Adipose tissue (tissue), 3 donors: ENCODE data around the gene RBM20. TPM values are rescaled to one million over a fixed set of nuclear protein-coding genes. Genes with fewer than 3 reads are reported as not detected.

Experiments used
- H3K27ac ChIP-seq: one replicate; pipeline ENCODE4 v1.5.1; 2013; ENCODE audit warnings: low read depth, low read length
- WGBS, 3 donors: extraction: QIAGEN DNeasy Blood & Tissue Kit; methylation state at CpG; one replicate each; pipeline ENCODE4 v1.1.7; 2013; 5-methylcytosine and 5-hydroxymethylcytosine counted together
- polyA plus RNA-seq, 3 donors: library from polyadenylated mRNA; stranded (reverse); fragments of 200-250 nt; gene quantifications; one replicate each; pipeline ENCODE4 v1.2.3, GENCODE V29; 2013
- donor health status: healthy with polysubstance abuse.
- donor health status: Bipolar disorder and iron deficiency.
- donor health status: healthy.

The RBM20 gene
- polyA plus RNA-seq, 3 donors: 0.67 to 7.1 (median 1.6) TPM

DNA sequence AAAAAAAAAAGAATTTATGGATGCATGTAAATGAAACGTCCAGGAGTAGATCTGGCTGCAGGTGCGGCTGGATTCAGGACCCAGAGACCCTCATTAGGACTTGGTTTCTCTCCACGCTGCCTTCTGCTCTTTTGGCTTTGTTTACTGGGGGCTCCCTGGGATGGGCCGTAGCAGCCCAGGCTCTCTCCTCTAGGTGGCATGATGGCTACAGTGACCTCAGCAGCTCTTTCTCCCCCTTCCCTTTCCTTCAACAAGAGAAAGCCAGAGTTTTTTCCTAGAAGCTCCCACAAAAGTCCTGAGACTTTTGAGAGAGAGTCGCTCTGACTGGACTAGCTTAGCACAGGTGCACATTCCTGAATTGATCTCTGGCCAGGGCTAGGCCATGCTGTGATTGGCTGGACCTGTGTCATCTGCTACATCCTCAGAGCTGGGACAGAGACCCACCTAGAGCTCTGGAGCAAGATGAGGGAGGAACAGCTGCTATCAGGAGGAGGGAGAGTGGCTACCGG is 159.7 kb downstream of the RBM20 start:
- H3K27ac ChIP-seq: no peak overlapping the region

DNA sequence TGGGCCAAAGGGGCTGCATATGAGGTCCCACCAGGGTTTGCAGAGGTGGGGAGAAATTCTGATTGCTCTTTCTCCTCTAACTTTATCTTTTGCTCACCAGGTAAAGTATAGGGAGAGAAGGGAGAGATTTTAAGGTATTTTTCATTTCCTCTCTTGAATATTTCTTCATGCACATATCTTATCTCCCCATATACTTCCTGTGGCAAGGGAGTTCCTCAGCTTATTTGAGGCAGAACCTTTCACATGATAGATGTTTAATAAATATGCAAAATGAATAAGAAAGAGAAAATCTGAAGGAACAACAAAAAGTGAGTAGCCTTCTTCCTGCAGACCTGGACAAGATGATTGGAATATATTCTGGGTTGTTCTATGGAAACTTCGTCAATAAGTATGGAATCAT is 160.2 kb downstream of the RBM20 start:
- no peak overlapping the region for H3K27ac ChIP-seq
- 92 to 100% (median 100%) methylated on average over 1 of the region's 1 CpG for WGBS, 3 donors

More for the DNA sequence above, 159.7 kb downstream of the RBM20 start:
- WGBS, 3 donors: 24 to 43% (median 40%) methylated on average over 6 of the region's 6 CpGs

DNA sequence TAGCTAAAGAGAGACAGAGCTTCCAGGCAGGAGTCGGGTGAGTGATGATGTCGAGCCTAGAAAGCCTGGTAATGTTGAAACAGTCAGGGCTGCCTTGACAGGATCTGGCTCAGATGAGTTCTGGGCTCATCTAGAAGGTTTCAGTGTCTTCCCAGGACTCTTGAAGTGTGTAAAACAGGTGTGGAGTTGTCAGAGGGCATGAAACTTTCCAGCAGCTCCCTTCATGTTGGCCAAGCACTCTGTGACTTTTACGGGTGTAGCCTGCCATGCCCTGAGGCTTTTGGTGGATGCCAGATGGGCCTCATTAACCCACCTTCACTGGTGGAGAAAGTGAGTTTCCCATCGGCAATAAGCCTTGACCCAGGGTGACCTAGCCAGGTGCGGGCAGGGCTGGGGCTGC is 161.2 kb downstream of the RBM20 start:
- WGBS, 3 donors: 78 to 92% (median 90%) methylated on average over 5 of the region's 5 CpGs

DNA sequence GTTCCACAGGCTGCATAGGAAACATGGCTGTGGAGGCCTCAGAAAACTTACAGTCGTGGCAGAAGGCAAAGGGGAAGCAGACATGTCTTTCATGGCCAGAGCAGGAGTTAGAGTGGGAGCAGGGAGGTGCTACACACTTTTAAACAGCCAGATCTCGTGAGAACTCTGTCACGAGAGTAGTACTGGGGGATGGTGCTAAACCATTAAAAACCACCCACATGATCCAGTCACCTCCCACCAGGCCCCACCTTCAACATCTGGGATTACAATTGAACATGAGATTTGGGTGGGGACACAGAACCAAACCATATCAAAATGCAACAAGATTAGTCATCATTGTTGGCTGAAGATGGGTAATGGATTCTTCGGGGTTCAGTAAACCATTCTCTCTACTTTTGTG is 162.2 kb downstream of the RBM20 start:
- WGBS, 3 donors: 64 to 83% (median 68%) methylated on average over 4 of the region's 4 CpGs
- H3K27ac ChIP-seq: no peak overlapping the region

More for the DNA sequence above, 161.2 kb downstream of the RBM20 start:
- H3K27ac ChIP-seq: no peak overlapping the region

DNA sequence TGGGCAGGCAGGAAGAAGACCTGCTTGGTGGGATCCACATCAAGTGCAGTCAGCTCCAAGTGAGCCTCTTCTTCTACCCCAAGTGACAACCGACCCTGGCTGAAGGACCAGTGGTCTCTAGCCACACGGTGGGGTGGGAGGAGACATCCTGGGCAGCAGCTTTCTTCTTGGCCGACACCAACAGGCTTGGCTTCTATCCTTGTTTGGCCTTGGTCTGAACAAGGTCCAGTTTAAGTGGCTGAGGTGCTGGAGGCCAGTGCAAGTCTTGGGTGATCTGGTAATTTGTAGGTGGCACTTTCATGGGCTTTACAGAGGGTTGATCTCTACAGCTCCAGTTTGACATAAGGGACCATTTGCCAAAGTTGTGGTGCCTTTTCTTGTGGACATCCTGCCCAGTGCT is 164.0 kb downstream of the RBM20 start:
- WGBS, 3 donors: 34 to 96% (median 86%) methylated on average over 3 of the region's 3 CpGs
- no peak overlapping the region for H3K27ac ChIP-seq

DNA sequence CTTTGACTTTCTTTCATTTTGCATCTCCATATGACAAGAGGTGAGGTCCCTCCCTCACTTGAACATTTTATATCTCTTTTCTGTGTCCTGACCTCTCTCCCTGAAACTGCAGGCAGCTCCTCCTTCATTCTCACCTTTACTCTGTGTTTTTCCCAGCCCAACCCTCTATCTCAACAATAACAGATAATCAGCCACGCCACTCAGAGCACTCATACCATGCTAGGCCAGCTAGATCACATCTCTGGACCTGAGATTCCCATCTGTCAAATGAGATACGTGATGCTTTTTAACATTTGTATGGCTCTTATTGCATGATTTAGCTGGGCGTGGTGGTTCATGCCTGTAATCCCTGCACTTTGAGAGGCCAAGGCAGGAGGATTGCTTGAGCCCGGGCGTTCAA is 164.5 kb downstream of the RBM20 start:
- 72 to 90% (median 73%) methylated on average over 5 of the region's 5 CpGs for WGBS, 3 donors
- no peak overlapping the region for H3K27ac ChIP-seq

DNA sequence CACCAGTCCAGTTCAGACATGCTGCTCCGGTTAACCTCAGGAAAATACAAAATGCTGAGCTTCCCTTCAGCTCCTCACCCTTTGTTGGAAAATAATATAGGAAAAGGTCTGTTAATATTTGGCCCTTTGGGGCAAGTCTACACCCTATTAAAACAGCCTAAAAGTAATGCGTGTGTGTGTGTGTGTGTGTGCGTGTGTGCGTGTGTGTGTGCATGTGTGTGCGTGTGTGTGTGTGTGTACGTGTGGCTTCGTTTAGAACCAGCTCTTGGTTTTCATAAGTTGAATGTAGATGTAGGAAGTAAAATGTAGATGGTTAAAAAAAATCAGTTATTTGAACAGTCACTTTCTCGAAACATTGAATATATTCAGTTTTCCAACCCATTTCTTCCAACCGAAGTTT is 166.5 kb downstream of the RBM20 start:
- 71 to 96% (median 95%) methylated on average over 9 of the region's 9 CpGs for WGBS, 3 donors
- H3K27ac ChIP-seq: no peak overlapping the region

DNA sequence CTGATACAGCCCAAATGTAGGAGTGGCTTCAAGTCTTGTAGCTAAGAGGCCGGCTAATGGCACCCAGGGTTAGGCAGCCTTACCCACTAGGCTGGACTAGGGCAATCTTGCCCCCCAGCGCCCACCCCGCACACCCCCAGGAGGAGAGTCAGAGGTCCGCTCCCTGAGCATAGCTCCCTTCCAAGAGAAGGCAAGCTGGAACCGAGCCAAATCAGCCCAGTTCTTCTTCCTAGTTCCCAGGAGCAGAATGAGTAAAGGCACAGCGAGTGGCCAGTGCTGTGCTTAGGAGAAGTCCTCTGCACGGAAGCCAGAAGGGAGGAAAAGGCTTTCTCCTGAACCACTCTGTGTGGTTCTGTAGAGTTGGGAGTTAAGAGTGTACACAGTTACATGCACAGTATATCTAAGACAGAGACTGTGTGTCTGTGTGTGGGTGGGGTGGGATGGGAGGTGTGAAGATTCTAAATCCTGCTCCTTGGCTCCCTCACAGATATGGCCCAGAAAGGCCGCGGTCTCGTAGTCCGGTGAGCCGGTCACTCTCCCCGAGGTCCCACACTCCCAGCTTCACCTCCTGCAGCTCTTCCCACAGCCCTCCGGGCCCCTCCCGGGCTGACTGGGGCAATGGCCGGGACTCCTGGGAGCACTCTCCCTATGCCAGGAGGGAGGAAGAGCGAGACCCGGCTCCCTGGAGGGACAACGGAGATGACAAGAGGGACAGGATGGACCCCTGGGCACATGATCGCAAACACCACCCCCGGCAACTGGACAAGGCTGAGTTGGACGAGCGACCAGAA is 167.8 kb downstream of the RBM20 start:
- no peak overlapping the region for H3K27ac ChIP-seq

DNA sequence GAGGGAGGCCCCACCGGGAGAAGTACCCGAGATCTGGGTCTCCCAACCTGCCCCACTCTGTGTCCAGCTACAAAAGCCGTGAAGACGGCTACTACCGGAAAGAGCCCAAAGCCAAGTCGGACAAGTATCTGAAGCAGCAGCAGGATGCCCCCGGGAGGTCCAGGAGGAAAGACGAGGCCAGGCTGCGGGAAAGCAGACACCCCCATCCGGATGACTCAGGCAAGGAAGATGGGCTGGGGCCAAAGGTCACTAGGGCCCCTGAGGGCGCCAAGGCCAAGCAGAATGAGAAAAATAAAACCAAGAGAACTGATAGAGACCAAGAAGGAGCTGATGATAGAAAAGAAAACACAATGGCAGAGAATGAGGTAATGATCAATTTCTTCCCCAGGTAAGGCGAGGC is 168.4 kb downstream of the RBM20 start:
- no peak overlapping the region for H3K27ac ChIP-seq
- 80 to 91% (median 89%) methylated on average over 12 of the region's 12 CpGs for WGBS, 3 donors

More for the DNA sequence above, 167.8 kb downstream of the RBM20 start:
- 83 to 89% (median 89%) methylated on average over 22 to 23 of the region's 23 CpGs for WGBS, 3 donors

DNA sequence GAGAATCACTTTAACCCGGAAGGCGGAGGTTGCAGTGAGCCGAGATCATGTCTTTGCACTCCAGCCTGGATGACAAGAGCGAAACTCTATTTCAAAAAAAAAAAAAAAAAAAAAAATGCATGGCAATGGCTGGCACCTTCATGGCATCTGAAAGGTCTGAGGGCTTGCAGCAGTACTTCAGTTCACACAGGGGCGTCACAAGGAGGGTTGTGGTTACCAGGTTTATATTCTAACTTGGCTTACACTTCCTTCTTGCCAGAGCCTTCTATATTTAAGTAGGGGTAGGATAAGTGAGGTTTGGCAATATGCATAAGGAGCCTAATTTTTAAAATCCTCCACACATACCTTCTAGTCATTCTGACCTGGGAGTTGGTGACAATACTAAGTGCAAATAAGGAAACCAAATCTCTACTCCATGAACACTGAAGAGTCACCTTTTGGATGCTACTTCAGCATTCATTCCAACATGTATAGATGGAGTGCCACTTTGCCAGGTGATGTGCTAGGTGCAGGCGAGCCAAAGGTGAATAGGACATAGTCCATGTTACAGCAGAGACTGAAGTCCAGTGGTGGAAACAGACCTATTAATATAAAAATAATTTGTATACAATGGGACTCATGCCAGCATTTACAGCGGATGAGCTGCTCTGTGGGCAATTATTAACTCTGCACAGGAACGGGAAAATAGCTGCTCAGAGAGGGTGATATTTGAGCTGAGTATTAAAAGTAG is 169.8 kb downstream of the RBM20 start:
- WGBS, 3 donors: 78 to 85% (median 82%) methylated on average over 8 of the region's 8 CpGs
- no peak overlapping the region for H3K27ac ChIP-seq

DNA sequence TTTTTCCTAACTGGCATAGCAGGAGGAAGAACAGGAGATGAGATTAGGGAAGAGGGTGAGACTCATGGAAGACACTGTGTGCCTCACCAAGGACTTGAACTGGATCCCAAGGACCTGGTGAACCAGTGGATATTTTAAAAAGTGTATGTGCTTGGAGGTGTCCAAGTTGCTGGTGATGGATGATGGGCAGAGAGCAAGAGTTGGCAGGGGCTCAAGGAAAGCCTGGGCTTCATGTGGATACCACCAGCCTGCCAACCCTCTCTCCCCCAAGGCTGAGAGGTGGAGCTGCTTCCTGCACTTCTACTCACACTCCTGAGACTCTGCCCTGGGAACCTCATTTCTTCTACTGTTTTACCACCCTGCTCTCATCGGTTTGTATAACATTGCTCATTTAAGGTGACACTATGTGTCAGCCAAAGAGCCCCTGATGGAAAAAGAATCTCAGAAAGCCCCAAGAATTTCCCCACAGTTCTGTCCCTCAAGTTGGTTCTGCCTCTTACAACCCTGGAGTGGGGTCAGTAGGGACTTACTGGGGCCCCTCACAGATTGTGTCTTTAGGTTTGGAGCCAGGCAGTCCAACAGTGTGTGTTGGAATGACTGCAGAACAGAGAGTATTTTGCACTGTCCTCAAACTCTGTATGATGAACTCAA is 171.3 kb downstream of the RBM20 start:
- no peak overlapping the region for H3K27ac ChIP-seq
- WGBS, 3 donors: 49 to 59% (median 50%) methylated on average over 1 of the region's 1 CpG

DNA sequence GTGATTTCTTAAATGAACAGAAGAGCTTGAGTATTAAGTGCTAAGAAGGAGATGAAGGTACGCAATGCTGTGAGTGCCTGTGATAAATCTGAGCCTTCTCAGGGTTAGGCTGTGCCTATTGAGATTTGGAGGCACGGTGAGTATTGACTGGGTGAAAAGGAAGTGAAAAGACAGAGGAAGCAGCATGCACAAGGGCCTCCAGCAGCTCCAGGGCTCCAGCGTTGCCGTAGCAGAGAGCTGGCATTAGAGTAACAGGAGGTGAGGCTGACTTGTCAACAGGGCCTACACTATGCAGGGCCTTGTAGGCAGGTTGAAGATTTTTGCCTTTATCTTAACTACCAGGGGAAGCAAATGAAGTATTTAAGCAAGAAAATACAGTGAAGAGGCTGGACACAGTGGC is 173.5 kb downstream of the RBM20 start:
- WGBS, 3 donors: 54 to 61% (median 57%) methylated on average over 4 of the region's 4 CpGs
- H3K27ac ChIP-seq: no peak overlapping the region

DNA sequence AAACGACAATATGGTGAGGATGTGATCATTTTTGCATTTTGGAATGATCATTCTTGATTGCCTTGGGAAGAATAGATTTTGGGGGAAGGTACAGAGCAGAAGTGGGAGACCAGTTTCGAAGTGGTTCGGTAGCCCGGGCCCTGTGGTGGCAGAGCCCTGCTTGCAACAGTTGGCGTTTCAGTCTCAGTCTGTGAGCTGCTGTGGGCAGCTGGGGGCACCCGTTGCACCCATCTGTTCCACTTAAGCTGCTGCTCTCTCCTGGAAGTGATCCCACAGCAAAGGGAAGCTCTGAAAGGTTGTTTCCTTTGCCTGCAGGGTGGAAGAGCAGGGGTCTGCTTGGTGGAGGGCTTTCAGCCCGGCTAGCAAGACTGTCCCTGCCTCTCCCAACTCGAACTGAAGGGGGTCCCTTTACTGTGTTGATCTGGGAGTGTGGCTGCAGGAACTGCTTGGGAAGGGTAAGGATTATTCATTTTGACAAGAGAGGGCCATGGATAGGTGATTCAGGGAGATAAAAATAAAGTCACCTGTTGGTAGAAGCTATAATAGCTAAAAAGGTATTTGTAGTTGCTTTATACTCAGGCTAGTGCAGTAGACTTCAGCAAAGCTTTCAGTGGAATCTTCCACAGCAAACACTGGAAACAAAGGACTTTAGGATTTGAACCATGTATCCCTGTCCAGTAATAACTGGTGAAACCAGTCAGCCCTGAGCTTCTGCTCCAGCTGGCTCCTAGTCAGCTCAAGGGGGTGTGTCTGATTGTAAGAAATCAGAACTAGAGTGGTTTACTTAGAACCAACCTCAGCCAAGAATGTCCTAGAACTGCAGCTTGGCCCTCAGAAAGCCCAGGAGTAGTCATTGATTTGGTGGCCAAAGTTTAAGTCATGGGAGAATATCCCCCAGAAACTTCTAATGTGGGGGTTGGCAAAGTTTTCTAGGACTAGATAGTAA is 174.4 kb downstream of the RBM20 start:
- WGBS, 3 donors: 81 to 91% (median 86%) methylated on average over 8 of the region's 8 CpGs
- H3K27ac ChIP-seq: no peak overlapping the region

DNA sequence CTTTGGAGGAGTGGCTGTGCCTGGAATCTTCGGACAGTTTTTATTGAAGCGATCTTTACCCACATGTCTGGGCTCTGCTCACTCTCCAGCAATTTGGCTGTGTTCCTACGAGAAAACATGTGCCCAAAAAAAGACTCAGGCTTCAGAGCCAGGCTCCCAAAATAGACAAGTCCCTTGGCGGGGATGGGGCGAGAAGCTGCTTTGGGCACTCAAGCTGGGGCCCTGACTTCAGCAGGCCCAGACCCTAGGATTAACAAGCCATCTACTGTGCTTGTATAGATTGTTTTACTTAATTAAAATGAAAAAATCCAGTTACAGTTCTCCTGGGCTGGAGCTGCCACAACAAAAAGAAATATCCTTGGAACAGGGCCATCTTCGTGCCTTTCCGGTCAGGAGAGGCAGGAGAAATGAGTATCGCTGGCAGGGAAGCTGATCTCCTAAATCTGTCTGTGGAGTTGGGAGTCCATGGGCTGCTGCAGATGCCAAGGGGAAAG is 176.2 kb downstream of the RBM20 start:
- WGBS, 3 donors: 21 to 56% (median 37%) methylated on average over 8 of the region's 8 CpGs
- no peak overlapping the region for H3K27ac ChIP-seq

DNA sequence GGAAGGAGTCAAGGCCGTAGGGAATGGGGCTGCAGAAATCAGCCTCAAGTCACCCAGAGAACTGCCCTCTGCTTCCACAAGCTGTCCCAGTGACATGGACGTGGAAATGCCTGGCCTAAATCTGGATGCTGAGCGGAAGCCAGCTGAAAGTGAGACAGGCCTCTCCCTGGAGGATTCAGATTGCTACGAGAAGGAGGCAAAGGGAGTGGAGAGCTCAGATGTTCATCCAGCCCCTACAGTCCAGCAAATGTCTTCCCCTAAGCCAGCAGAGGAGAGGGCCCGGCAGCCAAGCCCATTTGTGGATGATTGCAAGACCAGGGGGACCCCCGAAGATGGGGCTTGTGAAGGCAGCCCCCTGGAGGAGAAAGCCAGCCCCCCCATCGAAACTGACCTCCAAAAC is 177.4 kb downstream of the RBM20 start:
- no peak overlapping the region for H3K27ac ChIP-seq
- WGBS, 3 donors: 58 to 75% (median 60%) methylated on average over 7 of the region's 7 CpGs

DNA sequence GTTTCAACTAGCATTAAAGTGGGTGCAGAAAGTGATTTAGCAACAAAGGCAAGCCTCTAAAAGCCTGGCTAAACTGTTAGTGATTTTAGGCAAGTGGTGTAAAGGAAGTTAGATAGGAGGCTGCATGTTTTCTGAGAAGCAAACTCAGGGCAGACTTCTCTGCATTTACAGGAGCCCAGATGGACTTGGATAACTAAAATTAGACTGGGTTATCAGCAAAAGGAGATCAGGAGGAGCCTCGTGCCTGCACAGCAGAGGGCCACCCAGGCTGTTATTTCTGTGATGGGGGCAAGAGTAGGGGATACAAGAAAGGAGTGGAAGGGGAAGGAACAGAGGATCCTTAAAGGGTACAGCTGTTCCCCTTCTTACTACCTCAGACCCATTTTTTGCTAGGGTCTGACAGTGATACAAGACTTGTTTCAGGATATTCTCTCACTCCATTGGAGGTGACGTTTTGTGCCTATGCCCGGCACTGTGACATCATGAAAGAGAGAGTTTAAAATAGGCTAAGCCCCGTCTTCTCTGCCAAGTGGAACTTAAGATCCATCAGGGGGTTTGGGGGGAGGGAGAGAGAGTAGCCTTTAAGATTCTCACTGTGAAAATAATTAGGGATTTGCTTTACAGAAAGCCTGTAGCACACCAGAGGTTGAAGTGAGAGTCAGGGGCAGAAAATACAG is 178.0 kb downstream of the RBM20 start:
- 44 to 50% (median 48%) methylated on average over 4 of the region's 4 CpGs for WGBS, 3 donors
- no peak overlapping the region for H3K27ac ChIP-seq

DNA sequence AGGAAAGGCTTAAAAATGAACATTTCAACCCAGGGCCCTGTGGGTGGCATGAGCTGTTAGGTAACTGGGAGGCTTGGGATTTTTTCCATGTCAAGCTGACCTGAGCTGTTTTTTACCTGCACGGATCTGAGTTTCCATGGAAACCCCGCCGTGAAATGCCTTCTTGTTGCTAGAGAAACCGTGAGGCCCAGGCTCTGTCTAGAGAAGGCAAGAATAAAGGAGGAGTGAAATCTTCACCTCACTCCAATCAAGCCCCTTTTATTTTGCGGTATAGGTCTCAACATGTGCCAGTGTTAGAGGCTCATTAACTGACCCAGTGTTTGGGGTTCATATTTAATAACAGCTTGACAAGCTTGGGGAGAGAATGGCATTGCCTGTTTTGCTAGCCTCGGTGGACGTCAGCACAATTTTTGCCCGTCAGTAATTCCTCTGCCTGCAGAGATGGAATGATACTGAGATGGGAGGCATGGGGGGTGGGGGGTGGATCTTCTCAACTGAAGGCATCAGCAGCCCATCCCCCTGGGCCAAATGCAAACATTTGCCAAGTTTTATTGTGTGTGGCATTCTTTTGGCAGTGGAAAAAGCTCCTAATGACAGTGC is 178.7 kb downstream of the RBM20 start:
- 44 to 89% (median 86%) methylated on average over 8 of the region's 8 CpGs for WGBS, 3 donors
- H3K27ac ChIP-seq: no peak overlapping the region
